Neural cell (in vitro differentiated cells): ENCODE results near the gene FNDC3B. TPM values are rescaled to one million over a fixed set of nuclear protein-coding genes. Genes with fewer than 3 reads are reported as not detected.

Source experiments
- H2AFZ ChIP-seq: fragments of 200-600, 300-800 bp; sonication (generic), shearing (Covaris generic); 2 replicates; pipeline ENCODE4 v1.6.0; 2014; ENCODE audit warnings: low read depth, mild to moderate bottlenecking, antibody characterized with exemption, low read length, moderate library complexity
- H3F3A ChIP-seq: fragments of 200-600 bp; shearing (Covaris generic); 2 replicates; pipeline ENCODE4 v1.6.1; 2016; ENCODE audit warnings: mild to moderate bottlenecking, moderate library complexity, mixed read lengths, antibody characterized with exemption, low read length; ENCODE audit not compliant: insufficient read depth, poor library complexity, severe bottlenecking
- H3K27ac ChIP-seq: fragments of 200-600, 300-800 bp; sonication (generic), shearing (Covaris generic); 2 replicates; pipeline ENCODE4 v1.5.1; 2014; ENCODE audit warnings: mild to moderate bottlenecking, low read length, moderate library complexity
- H3K27me3 ChIP-seq: fragments of 300-800, 200-600 bp; sonication (generic), shearing (Covaris generic); 2 replicates; pipeline ENCODE4 v1.6.0; 2014; ENCODE audit warnings: mild to moderate bottlenecking, low read depth, low read length, moderate library complexity; ENCODE audit not compliant: insufficient read depth
- H3K36me3 ChIP-seq: fragments of 300-800, 200-600 bp; sonication (generic), shearing (Covaris generic); 2 replicates; pipeline ENCODE4 v1.5.1; 2014; ENCODE audit warnings: mild to moderate bottlenecking, antibody characterized with exemption, low read length, moderate library complexity; ENCODE audit not compliant: insufficient read depth
- H3K4me2 ChIP-seq: fragments of 300-800, 200-600 bp; sonication (generic), shearing (Covaris generic); 2 replicates; pipeline ENCODE4 v1.6.0; 2014; ENCODE audit warnings: mild to moderate bottlenecking, low read length
- H3K4me3 ChIP-seq: fragments of 300-800, 200-600 bp; sonication (generic), shearing (Covaris generic); 2 replicates; pipeline ENCODE4 v1.5.1; 2014; ENCODE audit warnings: mild to moderate bottlenecking, low read length, moderate library complexity
- H3K79me2 ChIP-seq: fragments of 200-600 bp; shearing (Covaris generic); replicated peaks from 2 replicates; pipeline ENCODE4 v1.6.0; 2014; ENCODE audit warnings: mild to moderate bottlenecking, low read length, moderate library complexity; ENCODE audit not compliant: insufficient read depth
- H3K9ac ChIP-seq: fragments of 300-800, 200-600 bp; sonication (generic), shearing (Covaris generic); 2 replicates; pipeline ENCODE4 v1.6.1; 2016; ENCODE audit warnings: mild to moderate bottlenecking, low read length, mixed read lengths
- H3K9me2 ChIP-seq: fragments of 200-600 bp; shearing (Covaris generic); 2 replicates; pipeline ENCODE4 v1.6.1; 2016; ENCODE audit warnings: mild to moderate bottlenecking, low read length, mixed read lengths; ENCODE audit not compliant: insufficient read depth
- H3K9me3 ChIP-seq: fragments of 200-600, 300-800 bp; sonication (generic), shearing (Covaris generic); 2 replicates; pipeline ENCODE4 v1.6.1; 2016; ENCODE audit warnings: mild to moderate bottlenecking, mixed run types, low read length, moderate library complexity, mixed read lengths
- H4K20me1 ChIP-seq: fragments of 200-600 bp; shearing (Covaris generic); 2 replicates; pipeline ENCODE4 v1.6.1; 2016; ENCODE audit warnings: mild to moderate bottlenecking, mixed run types; ENCODE audit not compliant: insufficient read depth
- EP300 ChIP-seq: fragments of 450-650 bp; conservative IDR thresholded peaks from 2 replicates; pipeline ENCODE4 v1.6.1; 2014; ENCODE audit warnings: antibody characterized with exemption, mild to moderate bottlenecking, moderate library complexity; ENCODE audit not compliant: poor library complexity, severe bottlenecking
- EZH2 ChIP-seq: fragments of 200-600, 300-800 bp; shearing (Covaris generic), sonication (generic); IDR thresholded peaks from 2 replicates; pipeline ENCODE4 v1.6.1; 2014; ENCODE audit warnings: antibody characterized with exemption, low read length, borderline replicate concordance, mild to moderate bottlenecking; ENCODE audit not compliant: insufficient read depth, poor library complexity, severe bottlenecking
- MXI1 ChIP-seq: fragments of 450-650 bp; conservative IDR thresholded peaks from 2 replicates; pipeline ENCODE4 v1.6.1; 2014; ENCODE audit warnings: antibody characterized with exemption, mild to moderate bottlenecking; ENCODE audit not compliant: poor library complexity, severe bottlenecking
- POLR2AphosphoS5 ChIP-seq: IDR thresholded peaks from 2 replicates; pipeline ENCODE4 v1.6.1; 2012
- RAD21 ChIP-seq: fragments of 450-650 bp; conservative IDR thresholded peaks from 2 replicates; pipeline ENCODE4 v1.6.1; 2014; ENCODE audit warnings: antibody characterized with exemption, mild to moderate bottlenecking, moderate library complexity
- SMC3 ChIP-seq: fragments of 450-650 bp; conservative IDR thresholded peaks from 2 replicates; pipeline ENCODE4 v1.6.1; 2014; ENCODE audit warnings: antibody characterized with exemption, mild to moderate bottlenecking, moderate library complexity; ENCODE audit not compliant: poor library complexity
- TAF1 ChIP-seq: IDR thresholded peaks from 2 replicates; pipeline ENCODE4 v1.6.1; 2012; ENCODE audit warnings: low read depth
- polyA plus RNA-seq: library from polyadenylated mRNA; depleted of rRNA; stranded (reverse); fragments of >200 nt; gene quantifications from 2 replicates; pipeline ENCODE4 v1.2.3, GENCODE V29; 2014
- TF ChIP-seq, protein P1 (sequence below): IDR thresholded peaks from 2 replicates; pipeline ENCODE4 v1.6.1; 2012; ENCODE audit warnings: borderline replicate concordance
- TF ChIP-seq, protein P2 (sequence below): fragments of 450-650 bp; IDR thresholded peaks from 2 replicates; pipeline ENCODE4 v1.5.1; 2014; ENCODE audit warnings: antibody characterized with exemption, mild to moderate bottlenecking, moderate library complexity; ENCODE audit not compliant: poor library complexity, severe bottlenecking

The FNDC3B gene
- polyA plus RNA-seq, 1 donor from 2014 or later, result 4.9 TPM

DNA sequence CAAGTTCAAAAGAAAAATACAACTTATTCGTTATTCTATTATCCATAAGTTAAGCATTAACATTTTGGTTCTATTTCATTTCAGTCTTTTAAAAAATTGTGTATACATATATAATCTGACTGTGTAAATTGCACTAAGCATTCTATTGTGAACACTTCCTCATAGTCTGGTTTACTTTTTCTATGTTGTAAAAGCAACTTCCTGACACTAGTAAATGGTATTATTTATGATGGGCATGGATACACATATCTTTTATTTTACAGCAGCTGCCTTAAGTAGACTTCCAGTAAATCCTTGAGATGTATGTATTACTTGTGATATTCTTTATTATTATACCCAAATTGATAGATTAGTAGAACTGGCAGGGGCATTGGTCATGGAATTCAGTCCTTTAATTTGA lies 58.2 kb downstream of the FNDC3B start:
- Histone ChIP-seq H2AFZ (no peak overlapping the region), H3K27me3 (no peaks in the 10 kb centered on the region), H3K9ac (no peak overlapping the region), H3K4me2 (no peak overlapping the region), H3K27ac (no peak overlapping the region), H3F3A (no peaks in the 10 kb centered on the region), H4K20me1 (no peaks in the 10 kb centered on the region), H3K9me3 (no peaks in the 10 kb centered on the region), H3K9me2 (no peaks in the 10 kb centered on the region), H3K4me3 (no peak overlapping the region), H3K79me2 (peaks cover 16% of the 10 kb centered on the region), H3K36me3 (no peaks in the 10 kb centered on the region)
- TF ChIP-seq TAF1 (no peak), MXI1 (no peak), SMC3 (no peak), POLR2AphosphoS5 (no peak), EZH2 (no peak), EP300 (no peak), RAD21 (no peak)
- TF ChIP-seq, protein P1, sequence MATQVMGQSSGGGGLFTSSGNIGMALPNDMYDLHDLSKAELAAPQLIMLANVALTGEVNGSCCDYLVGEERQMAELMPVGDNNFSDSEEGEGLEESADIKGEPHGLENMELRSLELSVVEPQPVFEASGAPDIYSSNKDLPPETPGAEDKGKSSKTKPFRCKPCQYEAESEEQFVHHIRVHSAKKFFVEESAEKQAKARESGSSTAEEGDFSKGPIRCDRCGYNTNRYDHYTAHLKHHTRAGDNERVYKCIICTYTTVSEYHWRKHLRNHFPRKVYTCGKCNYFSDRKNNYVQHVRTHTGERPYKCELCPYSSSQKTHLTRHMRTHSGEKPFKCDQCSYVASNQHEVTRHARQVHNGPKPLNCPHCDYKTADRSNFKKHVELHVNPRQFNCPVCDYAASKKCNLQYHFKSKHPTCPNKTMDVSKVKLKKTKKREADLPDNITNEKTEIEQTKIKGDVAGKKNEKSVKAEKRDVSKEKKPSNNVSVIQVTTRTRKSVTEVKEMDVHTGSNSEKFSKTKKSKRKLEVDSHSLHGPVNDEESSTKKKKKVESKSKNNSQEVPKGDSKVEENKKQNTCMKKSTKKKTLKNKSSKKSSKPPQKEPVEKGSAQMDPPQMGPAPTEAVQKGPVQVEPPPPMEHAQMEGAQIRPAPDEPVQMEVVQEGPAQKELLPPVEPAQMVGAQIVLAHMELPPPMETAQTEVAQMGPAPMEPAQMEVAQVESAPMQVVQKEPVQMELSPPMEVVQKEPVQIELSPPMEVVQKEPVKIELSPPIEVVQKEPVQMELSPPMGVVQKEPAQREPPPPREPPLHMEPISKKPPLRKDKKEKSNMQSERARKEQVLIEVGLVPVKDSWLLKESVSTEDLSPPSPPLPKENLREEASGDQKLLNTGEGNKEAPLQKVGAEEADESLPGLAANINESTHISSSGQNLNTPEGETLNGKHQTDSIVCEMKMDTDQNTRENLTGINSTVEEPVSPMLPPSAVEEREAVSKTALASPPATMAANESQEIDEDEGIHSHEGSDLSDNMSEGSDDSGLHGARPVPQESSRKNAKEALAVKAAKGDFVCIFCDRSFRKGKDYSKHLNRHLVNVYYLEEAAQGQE, result no peak
- TF ChIP-seq, protein P2, sequence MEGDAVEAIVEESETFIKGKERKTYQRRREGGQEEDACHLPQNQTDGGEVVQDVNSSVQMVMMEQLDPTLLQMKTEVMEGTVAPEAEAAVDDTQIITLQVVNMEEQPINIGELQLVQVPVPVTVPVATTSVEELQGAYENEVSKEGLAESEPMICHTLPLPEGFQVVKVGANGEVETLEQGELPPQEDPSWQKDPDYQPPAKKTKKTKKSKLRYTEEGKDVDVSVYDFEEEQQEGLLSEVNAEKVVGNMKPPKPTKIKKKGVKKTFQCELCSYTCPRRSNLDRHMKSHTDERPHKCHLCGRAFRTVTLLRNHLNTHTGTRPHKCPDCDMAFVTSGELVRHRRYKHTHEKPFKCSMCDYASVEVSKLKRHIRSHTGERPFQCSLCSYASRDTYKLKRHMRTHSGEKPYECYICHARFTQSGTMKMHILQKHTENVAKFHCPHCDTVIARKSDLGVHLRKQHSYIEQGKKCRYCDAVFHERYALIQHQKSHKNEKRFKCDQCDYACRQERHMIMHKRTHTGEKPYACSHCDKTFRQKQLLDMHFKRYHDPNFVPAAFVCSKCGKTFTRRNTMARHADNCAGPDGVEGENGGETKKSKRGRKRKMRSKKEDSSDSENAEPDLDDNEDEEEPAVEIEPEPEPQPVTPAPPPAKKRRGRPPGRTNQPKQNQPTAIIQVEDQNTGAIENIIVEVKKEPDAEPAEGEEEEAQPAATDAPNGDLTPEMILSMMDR, result no peak

DNA sequence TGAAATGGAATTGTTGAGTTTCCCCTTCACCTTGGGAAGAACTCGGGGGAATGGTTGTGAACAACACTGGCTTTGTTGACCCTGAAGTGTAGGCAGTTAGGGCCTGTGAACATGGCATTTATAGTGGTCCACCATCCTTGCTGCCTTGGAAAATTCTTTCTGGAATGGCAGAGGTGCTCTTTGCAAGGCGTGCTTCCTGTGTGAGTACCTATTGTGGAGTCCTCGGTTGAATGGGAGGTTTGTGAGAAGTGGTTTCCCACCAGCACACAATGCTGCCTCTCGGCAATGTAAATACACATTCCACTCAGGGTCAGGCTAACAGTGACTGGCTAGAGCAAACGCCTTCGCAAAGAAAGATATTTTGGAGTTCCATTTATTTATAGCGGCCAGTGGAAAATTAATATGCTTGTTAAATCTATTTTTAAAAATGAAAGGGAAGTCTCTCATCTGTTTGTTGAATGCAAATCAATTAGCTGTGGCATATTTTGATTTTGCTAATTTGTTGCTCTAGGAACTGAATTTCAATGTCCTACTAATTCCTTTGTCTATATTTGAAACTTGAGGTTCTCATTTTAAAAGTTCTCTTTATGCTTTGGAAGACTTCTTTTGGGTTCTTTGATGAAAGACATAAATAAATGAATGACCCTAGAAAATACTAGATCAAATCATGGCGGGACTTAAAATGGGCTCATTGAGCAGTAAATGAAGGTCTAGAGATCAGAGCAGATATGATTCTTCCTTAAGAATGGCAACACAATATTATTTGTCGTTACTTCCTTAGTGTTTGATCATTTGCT lies 59.5 kb downstream of the FNDC3B start:
- no peak for TF ChIP-seq EP300
- TF ChIP-seq TAF1, result no peak
- no peak for TF ChIP-seq MXI1
- TF ChIP-seq RAD21, result no peak
- TF ChIP-seq POLR2AphosphoS5, result no peak
- TF ChIP-seq, protein P1, result no peak
- TF ChIP-seq, protein P2, result no peak
- TF ChIP-seq EZH2, result no peak
- no peak for TF ChIP-seq SMC3
- no peaks in the 10 kb centered on the region for H3K36me3 ChIP-seq
- no peaks in the 10 kb centered on the region for H3K27me3 ChIP-seq
- no peak overlapping the region for H3K4me3 ChIP-seq
- H3K4me2 ChIP-seq, result no peak overlapping the region
- H3K79me2 ChIP-seq, result peaks cover 16% of the 10 kb centered on the region
- no peaks in the 10 kb centered on the region for H4K20me1 ChIP-seq
- H3K27ac ChIP-seq, result no peak overlapping the region
- H2AFZ ChIP-seq, result no peak overlapping the region
- peaks cover 2% of the 10 kb centered on the region for H3F3A ChIP-seq
- no peaks in the 10 kb centered on the region for H3K9me3 ChIP-seq
- no peaks in the 10 kb centered on the region for H3K9me2 ChIP-seq
- no peak overlapping the region for H3K9ac ChIP-seq
